H9 (cell line): ENCODE data around the gene TTC28. TPM values are rescaled to one million over a fixed set of nuclear protein-coding genes. Genes with fewer than 3 reads are reported as not detected.

Experiments
- DNase-seq: peaks from one replicate; pipeline ENCODE4 v3.0.0-alpha.2; 2017
- H2AFZ ChIP-seq: one replicate; pipeline ENCODE4 v1.6.1; 2013; ENCODE audit warnings: mild to moderate bottlenecking, low read length, control low read depth, moderate library complexity
- H2AK5ac ChIP-seq: 2 replicates; pipeline ENCODE4 v1.6.1; 2013; ENCODE audit warnings: low read length, control low read depth, mixed read lengths; ENCODE audit not compliant: insufficient read length
- H2BK120ac ChIP-seq: one replicate; pipeline ENCODE4 v1.6.1; 2013; ENCODE audit warnings: low read depth, mild to moderate bottlenecking, low read length, control low read depth, inconsistent platforms; ENCODE audit not compliant: poor library complexity, severe bottlenecking
- H2BK12ac ChIP-seq: 2 replicates; pipeline ENCODE4 v1.6.1; 2013; ENCODE audit warnings: low read length, control low read depth, mixed read lengths, low read depth; ENCODE audit not compliant: insufficient read length
- H2BK15ac ChIP-seq: 2 replicates; pipeline ENCODE4 v1.6.1; 2013; ENCODE audit warnings: low read depth, low read length, control low read depth
- H2BK20ac ChIP-seq: one replicate; pipeline ENCODE4 v1.6.1; 2013; ENCODE audit warnings: low read depth, mild to moderate bottlenecking, low read length, control low read depth, inconsistent platforms; ENCODE audit not compliant: poor library complexity, severe bottlenecking
- H2BK5ac ChIP-seq: 2 replicates; pipeline ENCODE4 v1.6.1; 2013; ENCODE audit warnings: low read length, control low read depth, mixed read lengths; ENCODE audit not compliant: insufficient read length
- H3K14ac ChIP-seq: 2 replicates; pipeline ENCODE4 v1.6.1; 2013; ENCODE audit warnings: low read length, control low read depth; ENCODE audit not compliant: insufficient read depth
- H3K18ac ChIP-seq: 2 replicates; pipeline ENCODE4 v1.6.1; 2013; ENCODE audit warnings: low read depth, mild to moderate bottlenecking, mixed read lengths, low read length, control low read depth; ENCODE audit not compliant: insufficient read length
- H3K23ac ChIP-seq: 2 replicates; pipeline ENCODE4 v1.6.1; 2013; ENCODE audit warnings: low read length, control low read depth, mixed read lengths, low read depth; ENCODE audit not compliant: insufficient read length
- H3K23me2 ChIP-seq: 2 replicates; pipeline ENCODE4 v1.6.1; 2013; ENCODE audit warnings: low read depth, mild to moderate bottlenecking, mixed read lengths, low read length, control low read depth; ENCODE audit not compliant: insufficient read length, poor library complexity, severe bottlenecking
- H3K27ac ChIP-seq: 2 replicates; pipeline ENCODE4 v1.5.1; 2013; ENCODE audit warnings: low read length, control low read depth, mixed read lengths, low read depth; ENCODE audit not compliant: insufficient read length
- H3K27me3 ChIP-seq: 2 replicates; pipeline ENCODE4 v1.6.1; 2013; ENCODE audit warnings: low read length, control low read depth, inconsistent platforms; ENCODE audit not compliant: insufficient read depth
- H3K4ac ChIP-seq: 2 replicates; pipeline ENCODE4 v1.6.1; 2013; ENCODE audit warnings: low read depth, mild to moderate bottlenecking, control low read depth, inconsistent platforms, low read length, moderate library complexity
- H3K4me1 ChIP-seq: 2 replicates; pipeline ENCODE4 v1.6.1; 2013; ENCODE audit warnings: low read length, control low read depth, inconsistent platforms; ENCODE audit not compliant: insufficient read depth
- H3K4me2 ChIP-seq: 2 replicates; pipeline ENCODE4 v1.6.1; 2013; ENCODE audit warnings: low read length, control low read depth, mixed read lengths; ENCODE audit not compliant: insufficient read length, insufficient read depth
- H3K56ac ChIP-seq: 2 replicates; pipeline ENCODE4 v1.6.1; 2013; ENCODE audit warnings: low read depth, mild to moderate bottlenecking, mixed read lengths, low read length, control low read depth; ENCODE audit not compliant: insufficient read length
- H3K79me1 ChIP-seq: 2 replicates; pipeline ENCODE4 v1.6.1; 2013; ENCODE audit warnings: low read depth, mild to moderate bottlenecking, moderate library complexity, low read length, control low read depth, inconsistent platforms; ENCODE audit not compliant: insufficient read depth, poor library complexity, severe bottlenecking
- H3K79me2 ChIP-seq: 2 replicates; pipeline ENCODE4 v1.6.1; 2013; ENCODE audit warnings: low read length, control low read depth, inconsistent platforms; ENCODE audit not compliant: insufficient read depth
- H3K9ac ChIP-seq: 2 replicates; pipeline ENCODE4 v1.6.1; 2013; ENCODE audit warnings: low read length, control low read depth, mixed read lengths; ENCODE audit not compliant: insufficient read length; ENCODE audit errors: extremely low read depth
- H3K9me3 ChIP-seq: one replicate; pipeline ENCODE4 v1.6.1; 2013; ENCODE audit warnings: low read depth, low read length, inconsistent platforms; ENCODE audit not compliant: control insufficient read depth
- H3T11ph ChIP-seq: one replicate; pipeline ENCODE4 v1.6.1; 2013; ENCODE audit warnings: mild to moderate bottlenecking, low read length, control low read depth, inconsistent platforms
- H4K20me1 ChIP-seq: one replicate; pipeline ENCODE4 v1.6.1; 2013; ENCODE audit not compliant: control insufficient read depth, insufficient read length, insufficient read depth
- H4K5ac ChIP-seq: 2 replicates; pipeline ENCODE4 v1.6.1; 2013; ENCODE audit warnings: low read depth, mild to moderate bottlenecking, mixed read lengths, low read length, control low read depth; ENCODE audit not compliant: insufficient read length
- H4K8ac ChIP-seq: replicated peaks from 2 replicates; pipeline ENCODE4 v1.6.1; 2013; ENCODE audit warnings: low read length, control low read depth, mixed read lengths, low read depth; ENCODE audit not compliant: insufficient read length
- H4K91ac ChIP-seq: 2 replicates; pipeline ENCODE4 v1.6.1; 2013; ENCODE audit warnings: low read depth, mild to moderate bottlenecking, moderate library complexity, mixed read lengths, low read length, control low read depth; ENCODE audit not compliant: insufficient read length
- H3K27ac Mint-ChIP-seq, 3 experiments: 2 replicates in 2 of 3; 3 replicates in 1 of 3; pipeline ENCODE4 v1.8.0; 2020 to 2021; ENCODE audit warnings: mixed read lengths in 3 of 3, mild to moderate bottlenecking in 1 of 3, moderate library complexity in 1 of 3
- H3K27me3 Mint-ChIP-seq: 2 replicates; pipeline ENCODE4 v1.8.0; 2021; ENCODE audit warnings: low read depth, mild to moderate bottlenecking, moderate library complexity, mixed read lengths
- H3K36me3 Mint-ChIP-seq, 3 experiments: 2 replicates in 2 of 3; 3 replicates in 1 of 3; pipeline ENCODE4 v1.8.0; 2020 to 2021; ENCODE audit warnings: low read depth in 3 of 3, mixed read lengths in 3 of 3; ENCODE audit not compliant: insufficient read depth in 1 of 3
- H3K4me1 Mint-ChIP-seq, 2 experiments: 2 replicates each; pipeline ENCODE4 v1.8.0; 2020; ENCODE audit warnings: mixed read lengths in 2 of 2
- H3K4me3 Mint-ChIP-seq, 2 experiments: 2 replicates in 1 of 2; 3 replicates in 1 of 2; pipeline ENCODE4 v1.8.0; 2020 to 2021; ENCODE audit warnings: mild to moderate bottlenecking in 2 of 2, mixed read lengths in 2 of 2, moderate library complexity in 1 of 2
- H3K9me3 Mint-ChIP-seq, 2 experiments: 2 replicates in 1 of 2; 3 replicates in 1 of 2; pipeline ENCODE4 v1.8.0; 2020; ENCODE audit warnings: mild to moderate bottlenecking in 2 of 2, mixed read lengths in 2 of 2, moderate library complexity in 1 of 2
- CTCF ChIP-seq: fragments of 200-600 bp; sonication (generic); conservative IDR thresholded peaks from 3 replicates; pipeline ENCODE4 v1.8.0; 2021; ENCODE audit warnings: antibody characterized with exemption, mild to moderate bottlenecking
- WGBS: extraction: QIAGEN DNeasy Blood & Tissue Kit; methylation state at CpG from one replicate; pipeline ENCODE4 v1.1.7; 2013; ENCODE audit warnings: missing lambda C conversion rate, low lambda C conversion rate, mixed read lengths; ENCODE audit not compliant: insufficient read length; ENCODE audit errors: extremely low coverage; 5-methylcytosine and 5-hydroxymethylcytosine counted together
- total RNA-seq: library from RNA; stranded (reverse); gene quantifications from 2 replicates; pipeline ENCODE4 v1.2.1, GENCODE V29; 2021

TTC28 gene
- total RNA-seq, 1 experiment from 2014 or later: 13.6 TPM

DNA sequence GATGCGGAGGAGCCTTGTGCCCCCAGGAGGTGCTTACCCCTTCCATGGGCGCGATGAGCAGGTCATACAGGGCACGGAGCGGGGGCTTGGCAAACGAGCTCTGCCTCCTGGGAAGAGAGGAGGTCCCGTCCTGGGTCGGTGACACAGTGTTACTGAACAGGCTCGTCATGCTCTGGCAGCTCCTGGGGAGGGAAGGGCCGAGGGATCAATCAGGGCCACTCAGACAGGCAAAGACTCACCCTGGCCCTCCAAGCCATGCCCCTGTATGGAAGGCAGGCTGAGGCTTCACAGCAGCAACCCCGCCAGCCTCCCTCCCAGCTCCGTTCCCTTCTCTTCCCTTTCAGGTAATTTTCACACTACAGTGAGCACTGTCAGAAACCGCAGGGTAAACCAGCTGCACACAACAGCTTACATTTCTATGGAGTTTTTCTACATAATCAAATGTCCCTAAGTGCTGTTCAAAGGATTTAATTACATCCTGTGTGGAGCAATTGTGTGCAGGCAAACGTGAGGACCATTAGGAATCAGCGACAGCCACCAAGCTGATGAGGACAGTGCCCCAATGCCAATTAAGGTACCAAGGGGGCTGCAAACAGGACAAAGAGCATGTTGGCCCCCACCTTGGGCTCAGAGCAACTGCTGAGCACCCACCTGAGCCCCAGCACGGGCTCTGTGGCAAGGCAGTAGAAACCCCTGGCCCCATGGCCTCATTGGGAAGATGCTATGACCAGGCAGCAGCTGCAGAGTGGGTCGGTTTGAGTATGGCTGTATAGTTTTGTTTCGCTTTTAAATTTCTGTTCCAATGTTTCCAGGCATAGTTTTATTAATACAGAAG is 665.2 kb downstream of the TTC28 start:
- H2AK5ac ChIP-seq: no peak overlapping the region
- H4K5ac ChIP-seq: no peak overlapping the region
- no peak for TF ChIP-seq CTCF
- Mint-ChIP-seq H3K36me3 (no peaks in the 10 kb centered on the region; a peak in 1 of 7 replicates), H3K9me3 (no peaks in the 10 kb centered on the region), H3K27me3 (no peaks in the 10 kb centered on the region; the same call in none of the 2 replicates), H3K4me3 (no peak overlapping the region), H3K4me1 (peaks cover 5 to 13% of the 10 kb centered on the region in 2 experiments; a peak in 3 of 4 replicates), H3K27ac (peak overlapping the region in 2 of 3 experiments; percentile 20 to 52; a peak in 1 of 7 replicates)
- H3K23ac ChIP-seq: no peak overlapping the region
- H2BK120ac ChIP-seq: no peak overlapping the region
- H3K14ac ChIP-seq: peak overlapping the region; percentile 30; the same call in 1 of the 2 replicates
- no peak overlapping the region for H3K27ac ChIP-seq
- H3K56ac ChIP-seq: no peak overlapping the region
- H3K18ac ChIP-seq: no peak overlapping the region
- H2BK12ac ChIP-seq: no peak overlapping the region
- WGBS: no CpG with 5 or more reads among the region's 18 CpGs
- no peak overlapping the region for H4K91ac ChIP-seq
- H3T11ph ChIP-seq: no peak overlapping the region
- H2BK20ac ChIP-seq: no peak overlapping the region
- no peaks in the 10 kb centered on the region for H3K4me1 ChIP-seq
- no peak for DNase-seq
- no peaks in the 10 kb centered on the region for H3K23me2 ChIP-seq
- no peak overlapping the region for H3K9ac ChIP-seq
- H4K20me1 ChIP-seq: no peaks in the 10 kb centered on the region
- no peak overlapping the region for H2BK5ac ChIP-seq
- H4K8ac ChIP-seq: no peak overlapping the region
- H3K4ac ChIP-seq: no peak overlapping the region
- H3K27me3 ChIP-seq: no peaks in the 10 kb centered on the region
- no peaks in the 10 kb centered on the region for H3K9me3 ChIP-seq
- no peak overlapping the region for H3K4me2 ChIP-seq
- no peaks in the 10 kb centered on the region for H3K79me2 ChIP-seq
- no peak overlapping the region for H2AFZ ChIP-seq
- H2BK15ac ChIP-seq: no peak overlapping the region
- no peaks in the 10 kb centered on the region for H3K79me1 ChIP-seq
